Endothelial cell of umbilical vein (primary cell): ENCODE results near the gene SMAD3. TPM values are rescaled to one million over a fixed set of nuclear protein-coding genes. Genes with fewer than 3 reads are reported as not detected.
A peak's percentile ranks its signal among the peaks of the same experiment; 100 is the strongest.

Experiments
- BruUV-seq: library from RNA; stranded (reverse); fragments of 400-500 nt; replicated peaks from 2 replicates; lab custom pipeline; 2021; lab: Mats Ljungman, UMichigan
- CTCF ChIA-PET: fragments of 300-600, 350-600 bp; sonication (Branson Sonifier 250); formaldehyde crosslinking; loops from one replicate; lab custom pipeline; 2021; ENCODE audit warnings: antibody characterized with exemption, inconsistent platforms; lab: Charles Lee
- POLR2A ChIA-PET: fragments of 300-600, 350-600 bp; sonication (Branson Sonifier 250); formaldehyde crosslinking; loops from one replicate; lab custom pipeline; 2021; ENCODE audit warnings: antibody characterized with exemption, inconsistent platforms; lab: Charles Lee
- DNase-seq: peaks from one replicate; pipeline ENCODE4 v3.0.0-alpha.2; 2011; ENCODE audit warnings: low read depth, low spot score
- FAIRE-seq: peaks from 2 replicates; lab custom pipeline; 2011; peaks lifted over from hg19 to GRCh38; lab: Jason Lieb, UNC
- H2AFZ ChIP-seq: 2 replicates; pipeline ENCODE4 v1.6.0; 2012; ENCODE audit warnings: low read depth, low read length, control low read depth, inconsistent platforms
- H3K27ac ChIP-seq: 2 replicates; pipeline ENCODE4 v1.5.1; 2011; ENCODE audit warnings: low read depth, mild to moderate bottlenecking, control low read depth, low read length, moderate library complexity; ENCODE audit not compliant: insufficient read depth
- H3K27me3 ChIP-seq, 2 experiments: 2 replicates each; pipeline versions ENCODE4 v1.6.0 to v1.6.1; 2011; ENCODE audit warnings: low read length in 2 of 2, mixed read lengths in 1 of 2; ENCODE audit not compliant: control insufficient read depth in 2 of 2, insufficient read depth in 2 of 2
- H3K36me3 ChIP-seq, 2 experiments: 2 replicates in 1 of 2; 3 replicates in 1 of 2; pipeline ENCODE4 v1.5.1; 2011; ENCODE audit warnings: low read length in 2 of 2, mild to moderate bottlenecking in 1 of 2, moderate library complexity in 1 of 2; ENCODE audit not compliant: control insufficient read depth in 2 of 2, insufficient read depth in 2 of 2; ENCODE audit errors: extremely low read depth in 1 of 2
- H3K4me1 ChIP-seq: 3 replicates; pipeline ENCODE4 v1.5.1; 2011; ENCODE audit warnings: mild to moderate bottlenecking, low read length; ENCODE audit not compliant: control insufficient read depth, insufficient read depth; ENCODE audit errors: extremely low read depth
- H3K4me2 ChIP-seq: 2 replicates; pipeline ENCODE4 v1.6.1; 2011; ENCODE audit warnings: low read length, control low read depth, mixed read lengths; ENCODE audit not compliant: insufficient read depth
- H3K4me3 ChIP-seq, 3 experiments: fragments of 200-600 bp in 1 of 3; sonication (generic), shearing (Covaris generic) in 1 of 3; replicated peaks in 1 of 3; 2 replicates each; pipeline ENCODE4 v1.5.1; 2011 to 2016; ENCODE audit warnings: control low read depth in 3 of 3, low read length in 3 of 3, mild to moderate bottlenecking in 2 of 3, inconsistent platforms in 1 of 3, low read depth in 1 of 3, moderate library complexity in 1 of 3; ENCODE audit not compliant: insufficient read depth in 1 of 3
- H3K79me2 ChIP-seq: 2 replicates; pipeline ENCODE4 v1.6.0; 2012; ENCODE audit warnings: low read length, inconsistent platforms; ENCODE audit not compliant: control insufficient read depth, insufficient read depth
- H3K9ac ChIP-seq: replicated peaks from 2 replicates; pipeline ENCODE3; 2011; ENCODE audit warnings: low read length, control low read depth; ENCODE audit not compliant: insufficient read depth; ENCODE audit errors: extremely low read depth
- H3K9me1 ChIP-seq: replicated peaks from 3 replicates; pipeline ENCODE4 v1.6.0; 2011; ENCODE audit warnings: mild to moderate bottlenecking, low read length; ENCODE audit not compliant: control insufficient read depth, insufficient read depth; ENCODE audit errors: extremely low read depth
- H3K9me3 ChIP-seq: replicated peaks from 2 replicates; pipeline ENCODE4 v1.5.1; 2012; ENCODE audit warnings: low read length, inconsistent platforms; ENCODE audit not compliant: control insufficient read depth, insufficient read depth
- H4K20me1 ChIP-seq: replicated peaks from 2 replicates; pipeline ENCODE3; 2011; ENCODE audit warnings: mild to moderate bottlenecking, low read length; ENCODE audit not compliant: control insufficient read depth, insufficient read depth; ENCODE audit errors: extremely low read depth
- CTCF ChIP-seq, 2 donors: IDR thresholded peaks; 1 replicate in 1 of 2; 2 replicates in 1 of 2; pipeline ENCODE4 v1.5.1; 2011; ENCODE audit warnings: low read length in 2 of 2, mild to moderate bottlenecking in 2 of 2, moderate library complexity in 2 of 2, control low read depth in 1 of 2, inconsistent platforms in 1 of 2, low read depth in 1 of 2; ENCODE audit not compliant: insufficient read depth in 1 of 2; ENCODE audit errors: extremely low read depth in 1 of 2
- EZH2 ChIP-seq: IDR thresholded peaks from 2 replicates; pipeline ENCODE4 v1.6.1; 2012; ENCODE audit warnings: borderline replicate concordance, low read depth, mild to moderate bottlenecking, moderate library complexity, low read length, inconsistent platforms; ENCODE audit not compliant: severe bottlenecking
- FOS ChIP-seq: IDR thresholded peaks from 2 replicates; pipeline ENCODE4 v1.6.1; 2011; ENCODE audit warnings: mild to moderate bottlenecking, low read length, moderate library complexity, borderline replicate concordance; ENCODE audit not compliant: insufficient read depth
- GATA2 ChIP-seq: IDR thresholded peaks from 2 replicates; pipeline ENCODE4 v1.7.0; 2011; ENCODE audit warnings: low read depth, mild to moderate bottlenecking, moderate library complexity, mixed read lengths, low read length; ENCODE audit not compliant: insufficient read length, insufficient read depth
- JUN ChIP-seq: IDR thresholded peaks from 2 replicates; pipeline ENCODE4 v1.6.1; 2011; ENCODE audit warnings: borderline replicate concordance, low read depth; ENCODE audit not compliant: insufficient read length, insufficient read depth
- MAX ChIP-seq: IDR thresholded peaks from 2 replicates; pipeline ENCODE4 v1.6.1; 2011; ENCODE audit not compliant: insufficient read depth, insufficient read length
- MYC ChIP-seq: IDR thresholded peaks from one replicate; pipeline ENCODE4 v1.6.1; 2011; ENCODE audit warnings: mild to moderate bottlenecking, low read depth, low read length
- POLR2AphosphoS5 ChIP-seq: IDR thresholded peaks from 2 replicates; pipeline ENCODE4 v1.6.1; 2012; ENCODE audit warnings: low read depth, mild to moderate bottlenecking, control low read depth, low read length, moderate library complexity; ENCODE audit not compliant: insufficient read depth
- dilution Hi-C: fragments of 300-500 bp; cut with MboI; formaldehyde crosslinking; loops from one replicate; pipeline ENCODE4 v1.15.0; 2019; ENCODE audit warnings: low sequenced_read_pairs; ENCODE audit not compliant: extremely low pct_ligation_motif_present
- intact Hi-C: fragments of 100-400 bp; cut with micrococcal nuclease; formaldehyde crosslinking; loops from one replicate; pipeline ENCODE4 v1.10.0; 2022
- polyA plus RNA-seq, 4 experiments: library from polyadenylated mRNA; depleted of rRNA in 3 of 4; stranded (reverse) in 3 of 4; unstranded in 1 of 4; fragments of >200 nt; gene quantifications; 2 replicates each; pipeline versions ENCODE4 v1.2.1 to v1.2.3, GENCODE V29; 2011 to 2012; ENCODE audit warnings: missing spikeins in 1 of 4
- total RNA-seq: library from RNA; stranded (reverse); gene quantifications from 2 replicates; pipeline ENCODE4 v1.2.3, GENCODE V29; 2021

Gene SMAD3
- total and polyA plus RNA-seq, 2 donors (not counting 3 experiments of a cell fraction or from before 2014, with no cell fraction given), result 56.4 to 88.2 TPM

GRCh38 chr15:67080118-67080899 is 14.9 kb downstream of the SMAD3 start:
- CTCF ChIA-PET, result interaction anchor here (1.1 to 1.6 kb wide), 5 partner anchors 8 to 134 kb away, joined by 3 to 5 read pairs (median 4); no protein-coding TSS in a partner anchor

GRCh38 chr15:67080900-67081431 is 15.6 kb downstream of the SMAD3 start:
- H3K9me3 ChIP-seq, result no peaks in the 10 kb centered on the region
- intact Hi-C loops (no loop called here), dilution Hi-C loops (no loop called here)
- H2AFZ ChIP-seq, result no peak overlapping the region
- H3K9ac ChIP-seq, result no peak overlapping the region
- H3K9me1 ChIP-seq, result no peaks in the 10 kb centered on the region
- POLR2A ChIA-PET, result no interaction called here
- peaks cover 81% of the 10 kb centered on the region for H3K4me1 ChIP-seq
- no peak overlapping the region for H3K4me3 ChIP-seq
- no peak for FAIRE-seq
- TF ChIP-seq GATA2, result no peak
- TF ChIP-seq POLR2AphosphoS5, result no peak
- TF ChIP-seq EZH2, result no peak
- TF ChIP-seq FOS, result no peak
- no peak for TF ChIP-seq JUN
- no peak for TF ChIP-seq MYC
- peak in 1 of 2 donors; percentile 6 for TF ChIP-seq CTCF (IDR thresholded peaks at IDR 0.05; ENCODE audit: extremely low read depth in 1 of 2, insufficient read depth in 1 of 2, low read depth in 1 of 2, low read length in 2 of 2)
- CTCF ChIA-PET, result interaction anchor here (1.1 to 1.2 kb wide), 3 partner anchors 9 to 134 kb away, joined by 3 to 5 read pairs (median 4); no protein-coding TSS in a partner anchor
- H3K27ac ChIP-seq, result peak overlapping the region; percentile 22
- peaks cover 4 to 11% of the 10 kb centered on the region in 2 experiments for H3K36me3 ChIP-seq
- no peaks in the 10 kb centered on the region for H3K27me3 ChIP-seq
- peaks cover 4% of the 10 kb centered on the region for H4K20me1 ChIP-seq
- peaks cover 98% of the 10 kb centered on the region for H3K79me2 ChIP-seq
- peak; percentile 32 for DNase-seq
- H3K4me2 ChIP-seq, result no peak overlapping the region
- BruUV-seq, result no TSS peak

More at GRCh38 chr15:67080118-67080899, 14.9 kb downstream of the SMAD3 start:
- no peak overlapping the region for H2AFZ ChIP-seq
- H4K20me1 ChIP-seq, result peaks cover under 1% of the 10 kb centered on the region
- H3K27ac ChIP-seq, result peak overlapping the region; percentile 22
- no peaks in the 10 kb centered on the region for H3K27me3 ChIP-seq
- no TSS peak for BruUV-seq
- H3K79me2 ChIP-seq, result peaks cover 97% of the 10 kb centered on the region
- H3K9me1 ChIP-seq, result no peaks in the 10 kb centered on the region
- H3K4me3 ChIP-seq, result no peak overlapping the region
- TF ChIP-seq GATA2, result no peak
- TF ChIP-seq MAX, result peak; percentile 44
- no peak for FAIRE-seq
- peaks cover 80% of the 10 kb centered on the region for H3K4me1 ChIP-seq
- H3K4me2 ChIP-seq, result no peak overlapping the region
- POLR2A ChIA-PET, result no interaction called here
- H3K9me3 ChIP-seq, result no peaks in the 10 kb centered on the region
- DNase-seq, result no peak
- intact Hi-C loops, result no loop called here
- peaks cover 4 to 11% of the 10 kb centered on the region in 2 experiments for H3K36me3 ChIP-seq
- dilution Hi-C loops, result no loop called here
- H3K9ac ChIP-seq, result no peak overlapping the region
